HG03175 (cell line): ENCODE measurements around the gene PIGV.
"Not testable (repeated sequence)": the region's sequence is repeated elsewhere in the genome, so short reads cannot be mapped to it uniquely, and the experiment has no call there.

Experiments
- ATAC-seq: cut with Tn5 transposase; IDR thresholded peaks from one replicate; pipeline ENCODE4 v1.9.1; 2021; ENCODE audit warnings: mild to moderate bottlenecking, moderate library complexity; ENCODE audit not compliant: unreplicated experiment

The PIGV gene

GRCh38 chr1:26831546-26832248 lies 43.9 kb downstream of the PIGV start:
- ATAC-seq: no peak

- no peak for ATAC-seq
These were observed 44.7 kb downstream of the PIGV start for GRCh38 chr1:26832249-26832960.

- peak; percentile 81 for ATAC-seq
These were observed 46.0 kb downstream of the PIGV start for GRCh38 chr1:26833432-26834405.

- not testable (repeated sequence) for ATAC-seq
These were observed 49.9 kb downstream of the PIGV start for GRCh38 chr1:26837665-26838064.

GRCh38 chr1:26838474-26839338 lies 51.0 kb downstream of the PIGV start:
- ATAC-seq: peak; percentile 85

GRCh38 chr1:26839339-26839722 lies 51.6 kb downstream of the PIGV start:
- ATAC-seq: peak; percentile 5

GRCh38 chr1:26839779-26840178 lies 52.0 kb downstream of the PIGV start:
- no peak for ATAC-seq

GRCh38 chr1:26844424-26845196 lies 56.9 kb downstream of the PIGV start:
- ATAC-seq: no peak

GRCh38 chr1:26847826-26848225 lies 60.1 kb downstream of the PIGV start:
- ATAC-seq: not testable (repeated sequence)
